AG20443 (cell line): ENCODE measurements around the gene ITCH.
A peak's percentile ranks its signal among the peaks of the same experiment; 100 is the strongest.
"Not testable (repeated sequence)": the region's sequence is repeated elsewhere in the genome, so short reads cannot be mapped to it uniquely, and the experiment has no call there.

Experiments
- DNase-seq: peaks from one replicate; pipeline ENCODE4 v3.0.0; 2012; ENCODE audit warnings: low spot score, mixed read lengths

Gene ITCH

GRCh38 chr20:34377072-34377847 is 14.2 kb downstream of the ITCH start:
- DNase-seq = no peak

GRCh38 chr20:34382174-34382573 is 19.1 kb downstream of the ITCH start:
- DNase-seq = no peak

DNA sequence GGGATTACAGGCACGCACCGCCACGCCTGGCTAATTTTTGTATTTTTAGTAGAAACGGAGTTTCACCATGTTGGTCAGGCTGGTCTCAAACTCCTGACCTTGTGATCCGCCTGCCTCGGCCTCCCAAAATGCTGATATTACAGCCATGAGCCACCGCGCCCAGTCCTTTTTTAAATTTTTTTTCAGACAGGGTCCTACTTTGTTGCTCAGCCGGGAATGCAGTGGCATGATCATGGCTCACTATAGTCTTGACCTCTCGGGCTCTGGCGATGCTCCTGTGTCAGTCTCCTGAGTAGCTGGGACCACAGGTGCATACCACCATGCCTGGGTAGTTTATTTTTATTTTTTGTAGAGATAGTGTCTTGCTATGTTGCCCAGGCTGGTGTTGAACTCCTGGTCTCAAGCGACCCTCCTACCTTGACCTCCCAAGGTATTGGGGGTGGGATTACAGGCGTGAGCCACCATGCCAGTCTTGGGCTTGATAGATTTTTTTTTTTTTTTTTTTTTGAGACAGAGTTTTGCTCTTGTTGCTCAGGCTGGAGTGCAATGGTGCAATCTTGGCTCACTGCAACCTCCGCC is 19.9 kb downstream of the ITCH start:
- not testable (repeated sequence) for DNase-seq

GRCh38 chr20:34385464-34385863 is 22.4 kb downstream of the ITCH start:
- DNase-seq = no peak

GRCh38 chr20:34388000-34388399 is 24.9 kb downstream of the ITCH start:
- no peak for DNase-seq

DNA sequence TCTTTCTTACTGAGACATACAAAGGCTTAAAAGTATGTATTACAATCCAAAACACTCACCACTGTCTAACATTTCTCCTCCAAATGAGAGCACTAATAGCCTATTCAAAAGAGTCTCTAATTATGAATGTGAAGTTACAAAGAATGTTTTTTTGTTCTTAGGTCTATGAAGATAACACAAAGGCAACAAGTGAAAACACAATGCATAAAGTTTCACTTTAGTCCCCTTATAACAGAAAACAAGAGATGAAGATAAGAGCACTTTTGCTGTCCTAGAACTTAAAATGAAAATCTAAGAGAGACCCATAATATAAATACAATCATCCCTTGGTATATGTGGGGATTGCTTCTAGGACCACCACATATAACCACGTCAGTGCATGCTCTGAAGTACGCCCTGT is 25.6 kb downstream of the ITCH start:
- DNase-seq = no peak

DNA sequence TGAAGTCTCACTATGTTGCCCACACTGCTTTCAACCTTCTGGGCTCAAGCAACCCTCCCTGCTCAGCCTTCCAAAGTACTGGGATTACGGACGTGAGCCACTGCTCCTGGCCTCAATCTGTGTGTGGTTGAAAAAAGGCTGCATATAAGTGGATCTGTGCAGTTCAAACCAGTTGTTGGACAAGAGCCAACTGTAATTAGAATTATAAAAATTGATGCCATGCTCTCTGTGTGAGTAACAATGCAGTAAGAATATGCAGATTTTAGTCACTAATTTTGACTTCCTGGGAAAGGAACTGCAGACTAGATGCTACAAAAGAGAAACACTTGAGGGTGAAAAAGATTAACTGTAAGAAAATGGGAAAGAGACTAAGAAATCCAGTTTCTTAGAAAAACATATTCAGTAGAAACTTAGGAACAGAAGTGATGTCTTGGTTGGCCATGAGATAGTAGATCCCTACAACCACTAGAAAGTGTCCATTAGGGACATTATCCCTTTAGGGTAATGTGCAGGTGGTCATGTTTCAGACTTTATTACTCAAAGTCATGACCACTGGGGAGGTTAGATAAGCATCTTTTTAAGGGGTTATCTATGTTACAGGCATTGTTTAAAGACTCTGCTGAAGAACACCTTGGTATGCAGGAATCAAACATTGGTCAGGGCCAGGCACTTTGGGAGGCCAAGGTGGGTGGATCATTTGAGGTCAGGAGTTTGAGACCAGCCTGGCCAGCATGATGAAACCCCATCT is 26.3 kb downstream of the ITCH start:
- no peak for DNase-seq

GRCh38 chr20:34389954-34390555 is 27.0 kb downstream of the ITCH start:
- DNase-seq = no peak

DNA sequence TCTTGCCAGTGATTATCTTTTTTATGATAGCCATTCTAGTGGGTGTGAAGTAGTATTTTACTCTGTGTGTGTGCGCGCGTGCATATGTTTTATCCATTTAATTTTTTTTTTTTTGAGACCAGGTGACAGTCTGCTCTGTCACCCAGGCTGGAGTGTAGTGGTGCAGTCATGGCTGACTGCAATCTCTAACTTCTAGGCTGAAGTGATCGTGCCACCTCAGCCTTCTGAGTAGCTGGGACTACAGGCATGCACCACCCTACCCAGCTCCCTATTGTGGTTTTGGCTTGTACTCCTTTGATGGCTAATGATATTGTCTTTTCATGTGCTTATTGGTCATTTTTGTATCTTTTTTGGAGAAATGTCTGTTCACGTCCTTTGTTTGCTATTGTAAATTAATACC is 33.3 kb downstream of the ITCH start:
- no peak for DNase-seq

GRCh38 chr20:34397096-34397495 is 34.0 kb downstream of the ITCH start:
- DNase-seq = no peak

- peak; percentile 11 for DNase-seq
Observed at GRCh38 chr20:34400776-34401175, 37.7 kb downstream of the ITCH start.

- no peak for DNase-seq
Observed at GRCh38 chr20:34401741-34402455, 38.8 kb downstream of the ITCH start.

DNA sequence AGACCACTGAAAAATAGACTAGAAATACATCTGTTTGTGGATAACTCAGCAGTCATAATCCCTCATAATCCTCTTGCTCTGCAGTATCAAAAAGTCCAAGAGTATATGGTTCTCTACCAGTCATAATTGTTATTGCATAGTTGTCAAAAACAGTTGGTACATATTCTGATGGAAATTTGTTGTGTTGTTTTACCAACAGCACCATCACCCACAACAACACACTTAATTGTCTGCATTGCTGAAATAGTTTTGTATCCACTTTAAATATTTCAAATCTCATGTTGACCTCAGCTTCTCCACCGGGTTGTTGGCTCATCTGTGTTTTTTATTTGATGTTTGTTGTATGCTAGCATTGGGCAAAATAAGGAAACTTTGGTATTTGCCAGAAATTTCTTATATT is 39.4 kb downstream of the ITCH start:
- peak; percentile 11 for DNase-seq

GRCh38 chr20:34403063-34403827 is 40.2 kb downstream of the ITCH start:
- DNase-seq = no peak

GRCh38 chr20:34403908-34404307 is 40.8 kb downstream of the ITCH start:
- no peak for DNase-seq

- DNase-seq = no peak
Observed at GRCh38 chr20:34404803-34405202, 41.7 kb downstream of the ITCH start.

DNA sequence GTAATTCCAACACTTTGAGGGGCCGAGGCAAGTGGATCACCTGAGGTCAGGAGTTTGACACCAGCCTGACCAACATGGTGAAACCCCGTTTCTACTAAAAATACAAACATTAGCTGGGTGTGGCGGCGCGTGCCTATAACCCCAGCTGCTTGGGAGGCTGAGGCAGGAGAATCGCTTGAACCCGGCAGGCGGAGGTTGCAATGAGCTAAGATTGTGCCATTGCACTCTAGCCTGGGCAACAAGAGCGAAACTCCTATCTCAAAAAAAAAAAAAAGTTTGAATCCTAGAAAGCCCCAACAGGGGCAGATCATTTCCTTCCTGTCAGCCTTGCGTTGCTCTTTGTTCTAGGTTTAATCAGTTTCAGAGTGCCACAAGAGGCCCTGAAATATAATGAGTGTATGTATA is 42.2 kb downstream of the ITCH start:
- not testable (repeated sequence) for DNase-seq

GRCh38 chr20:34405942-34406341 is 42.9 kb downstream of the ITCH start:
- not testable (repeated sequence) for DNase-seq

DNA sequence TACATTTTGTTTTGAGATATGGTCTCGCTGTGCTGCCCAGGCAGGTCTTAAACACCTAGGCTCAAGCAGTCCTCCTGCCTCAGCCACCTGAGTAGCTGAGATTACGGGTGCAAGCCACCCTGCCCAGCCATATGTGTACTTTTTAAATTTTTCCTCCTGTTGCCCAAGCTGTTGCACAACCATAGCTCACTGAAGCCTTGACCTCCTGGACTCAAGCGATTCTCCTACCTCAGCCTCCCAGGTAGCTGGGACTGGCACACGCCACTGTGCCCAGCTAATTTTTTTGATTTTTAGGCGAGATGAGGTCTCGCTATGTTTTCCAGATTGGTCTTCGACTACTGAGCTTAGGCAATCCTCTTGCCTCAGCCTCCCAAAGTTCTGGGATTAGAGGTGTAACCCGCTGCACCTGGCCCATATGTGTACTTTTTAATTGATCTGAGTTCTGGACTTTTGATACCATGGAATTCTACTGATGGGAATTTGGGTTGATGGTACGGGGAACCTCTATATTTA is 44.9 kb downstream of the ITCH start:
- no peak for DNase-seq

DNA sequence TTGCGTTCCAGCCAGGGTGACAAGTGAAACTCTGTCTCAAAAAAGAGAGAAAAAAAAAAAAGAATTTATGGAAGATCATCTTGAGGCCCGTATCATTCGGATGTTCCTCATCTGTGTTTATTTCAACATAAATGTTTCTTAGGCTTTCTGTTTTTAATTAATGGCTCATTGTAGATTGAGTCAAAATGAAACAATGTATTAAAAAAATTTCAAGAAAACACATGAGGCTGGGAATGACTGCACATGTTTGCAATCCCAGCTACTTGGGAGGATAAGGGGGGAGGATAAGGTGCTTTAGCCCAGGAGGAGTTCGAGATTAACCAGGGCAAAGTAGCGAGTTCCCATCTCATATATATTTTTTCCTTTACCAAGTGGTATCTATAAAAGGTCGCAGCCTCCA is 47.3 kb downstream of the ITCH start:
- peak; percentile 51 for DNase-seq

- DNase-seq = no peak
Observed at GRCh38 chr20:34412453-34412852, 49.4 kb downstream of the ITCH start.
